SK-N-SH (cell line): ENCODE results near the gene TRIP11. TPM values are rescaled to one million over a fixed set of nuclear protein-coding genes. Genes with fewer than 3 reads are reported as not detected.

ENCODE experiments used
- CTCF ChIA-PET: fragments of 300-600, 350-600 bp; formaldehyde crosslinking; extraction: SDS; loops from one replicate; lab custom pipeline; 2021; lab: Yijun Ruan, JAX
- POLR2A ChIA-PET: fragments of 350-600 bp; sonication (Branson Sonifier 250); formaldehyde crosslinking; extraction: SDS; loops from one replicate; lab custom pipeline; 2020; ENCODE audit warnings: antibody characterized with exemption, inconsistent platforms; lab: Yijun Ruan, JAX
- DNase-seq: peaks from one replicate; pipeline ENCODE4 v3.0.0; 2012
- H2AFZ ChIP-seq: fragments of 200-600 bp; sonication (generic); 2 replicates; pipeline ENCODE4 v1.8.1; 2016; ENCODE audit warnings: antibody characterized with exemption, mild to moderate bottlenecking, low read depth
- H3F3A ChIP-seq: fragments of 200-600 bp; sonication (generic); replicated peaks from 2 replicates; pipeline ENCODE3; 2016; ENCODE audit warnings: antibody characterized with exemption, mild to moderate bottlenecking; ENCODE audit not compliant: insufficient read depth
- H3K27ac ChIP-seq, 2 experiments: fragments of 200-500 bp in 1 of 2; fragments of 200-600 bp in 1 of 2; sonication (Bioruptor generic) in 1 of 2; sonication (generic), shearing (Covaris generic) in 1 of 2; 2 replicates each; pipeline versions ENCODE4 v1.5.1 to v1.6.1; 2014 to 2016; ENCODE audit warnings: low read depth in 2 of 2, inconsistent platforms in 1 of 2, low read length in 1 of 2, mild to moderate bottlenecking in 1 of 2, mixed read lengths in 1 of 2
- H3K27me3 ChIP-seq: fragments of 200-600 bp; sonication (generic), shearing (Covaris generic); 2 replicates; pipeline ENCODE4 v1.6.1; 2016; ENCODE audit warnings: mixed run types; ENCODE audit not compliant: insufficient read depth
- H3K36me3 ChIP-seq, 2 experiments: fragments of 200-500 bp in 1 of 2; fragments of 200-600 bp in 1 of 2; sonication (Bioruptor generic) in 1 of 2; sonication (generic) in 1 of 2; replicated peaks in 1 of 2; 2 replicates each; pipeline versions ENCODE3 to v1.5.1; 2014 to 2016; ENCODE audit warnings: low read length in 1 of 2, mild to moderate bottlenecking in 1 of 2; ENCODE audit not compliant: insufficient read depth in 2 of 2, control insufficient read depth in 1 of 2
- H3K4me1 ChIP-seq, 2 experiments: fragments of 200-500 bp in 1 of 2; fragments of 200-600 bp in 1 of 2; sonication (Bioruptor generic) in 1 of 2; sonication (generic), shearing (Covaris generic) in 1 of 2; 2 replicates each; pipeline versions ENCODE4 v1.5.1 to v1.6.1; 2014 to 2016; ENCODE audit warnings: low read depth in 1 of 2, low read length in 1 of 2, mixed run types in 1 of 2; ENCODE audit not compliant: insufficient read depth in 2 of 2, control insufficient read depth in 1 of 2
- H3K4me2 ChIP-seq: fragments of 200-600 bp; sonication (generic), shearing (Covaris generic); 2 replicates; pipeline ENCODE4 v1.6.1; 2017; ENCODE audit warnings: mixed run types
- H3K4me3 ChIP-seq, 2 experiments: fragments of 200-500 bp in 1 of 2; fragments of 200-600 bp in 1 of 2; sonication (Bioruptor generic) in 1 of 2; sonication (generic), shearing (Covaris generic) in 1 of 2; 2 replicates each; pipeline versions ENCODE4 v1.5.1 to v1.8.1; 2014 to 2016; ENCODE audit warnings: low read depth in 2 of 2, inconsistent platforms in 1 of 2, low read length in 1 of 2, mild to moderate bottlenecking in 1 of 2, mixed read lengths in 1 of 2, moderate library complexity in 1 of 2
- H3K79me2 ChIP-seq: fragments of 200-600 bp; sonication (generic); 2 replicates; pipeline ENCODE4 v1.8.1; 2017; ENCODE audit warnings: mild to moderate bottlenecking; ENCODE audit not compliant: insufficient read depth
- H3K9ac ChIP-seq: fragments of 200-600 bp; sonication (generic); 2 replicates; pipeline ENCODE4 v1.6.1; 2017; ENCODE audit warnings: mixed run types
- H3K9me2 ChIP-seq: fragments of 200-600 bp; sonication (generic); 2 replicates; pipeline ENCODE4 v1.6.1; 2017; ENCODE audit warnings: mixed run types
- H3K9me3 ChIP-seq: fragments of 200-600 bp; sonication (generic); 2 replicates; pipeline ENCODE4 v1.6.1; 2017; ENCODE audit warnings: mixed run types, mild to moderate bottlenecking, moderate library complexity
- H4K20me1 ChIP-seq: fragments of 200-600 bp; sonication (generic); 2 replicates; pipeline ENCODE4 v1.6.1; 2017; ENCODE audit warnings: mild to moderate bottlenecking, mixed run types; ENCODE audit not compliant: insufficient read depth
- CHD2 ChIP-seq: fragments of 150-350 bp; IDR thresholded peaks from 2 replicates; pipeline ENCODE4 v1.6.1; 2018; ENCODE audit warnings: low read length; ENCODE audit not compliant: partially characterized antibody
- CTCF ChIP-seq: fragments of 200-600 bp; sonication (generic); IDR thresholded peaks from 2 replicates; pipeline ENCODE4 v1.6.1; 2017; ENCODE audit warnings: antibody characterized with exemption, mild to moderate bottlenecking, moderate library complexity
- ELF1 ChIP-seq: IDR thresholded peaks from 2 replicates; pipeline ENCODE4 v1.4.0; 2012
- EP300 ChIP-seq, 2 experiments: IDR thresholded peaks; 2 replicates each; pipeline versions ENCODE4 v1.4.0 to v1.6.1; 2012; ENCODE audit warnings: borderline replicate concordance in 1 of 2, low read depth in 1 of 2, low read length in 1 of 2
- FOSL2 ChIP-seq: IDR thresholded peaks from 2 replicates; pipeline ENCODE4 v1.4.0; 2012; ENCODE audit warnings: low read depth, mild to moderate bottlenecking, moderate library complexity, borderline replicate concordance
- FOXJ3 ChIP-seq: sonication (generic); formaldehyde crosslinking; IDR thresholded peaks from 2 replicates; pipeline ENCODE4 v1.5.1; 2020; ENCODE audit warnings: mild to moderate bottlenecking, missing genetic modification reagents
- FOXM1 ChIP-seq: IDR thresholded peaks from 2 replicates; pipeline ENCODE4 v1.4.0; 2012; ENCODE audit warnings: low read depth, mild to moderate bottlenecking
- GABPA ChIP-seq: IDR thresholded peaks from 2 replicates; pipeline ENCODE4 v1.4.0; 2012; ENCODE audit warnings: low read depth, mild to moderate bottlenecking
- IRF3 ChIP-seq: fragments of 150-350 bp; IDR thresholded peaks from 2 replicates; pipeline ENCODE4 v1.6.1; 2016; ENCODE audit warnings: mild to moderate bottlenecking, low read depth, low read length
- JUND ChIP-seq: IDR thresholded peaks from 2 replicates; pipeline ENCODE4 v1.4.0; 2012
- MAX ChIP-seq: IDR thresholded peaks from 2 replicates; pipeline ENCODE4 v1.4.0; 2012; ENCODE audit warnings: low read depth
- MEF2A ChIP-seq: IDR thresholded peaks from 2 replicates; pipeline ENCODE4 v1.4.0; 2012; ENCODE audit warnings: low read depth, borderline replicate concordance
- NFIC ChIP-seq: IDR thresholded peaks from 2 replicates; pipeline ENCODE4 v1.4.0; 2012; ENCODE audit warnings: borderline replicate concordance
- POLR2AphosphoS5 ChIP-seq: IDR thresholded peaks from 2 replicates; pipeline ENCODE4 v1.6.1; 2012; ENCODE audit warnings: low read depth, low read length
- RAD21 ChIP-seq: IDR thresholded peaks from 2 replicates; pipeline ENCODE4 v1.6.1; 2012; ENCODE audit warnings: mild to moderate bottlenecking, low read length
- RCOR1 ChIP-seq: fragments of 150-350 bp; IDR thresholded peaks from 2 replicates; pipeline ENCODE4 v1.6.1; 2017; ENCODE audit warnings: antibody characterized with exemption, low read length
- REST ChIP-seq: IDR thresholded peaks from 2 replicates; pipeline ENCODE4 v1.6.1; 2012; ENCODE audit warnings: mild to moderate bottlenecking, low read depth, low read length, moderate library complexity
- RFX5 ChIP-seq: IDR thresholded peaks from 2 replicates; pipeline ENCODE4 v1.6.1; 2012; ENCODE audit warnings: mild to moderate bottlenecking, improper control_type of control experiment, low read length
- RXRA ChIP-seq: IDR thresholded peaks from 2 replicates; pipeline ENCODE4 v1.4.0; 2012; ENCODE audit warnings: low read depth, mild to moderate bottlenecking, borderline replicate concordance
- SMC3 ChIP-seq: IDR thresholded peaks from 2 replicates; pipeline ENCODE4 v1.6.1; 2012; ENCODE audit warnings: low read depth, low read length, improper control_type of control experiment
- TAF1 ChIP-seq: IDR thresholded peaks from 2 replicates; pipeline ENCODE4 v1.6.1; 2012; ENCODE audit warnings: low read depth, mild to moderate bottlenecking, low read length, moderate library complexity, borderline replicate concordance
- TEAD4 ChIP-seq: IDR thresholded peaks from 2 replicates; pipeline ENCODE4 v1.4.0; 2012; ENCODE audit warnings: mild to moderate bottlenecking, borderline replicate concordance; ENCODE audit not compliant: insufficient read depth
- USF2 ChIP-seq: fragments of 150-350 bp; IDR thresholded peaks from 2 replicates; pipeline ENCODE4 v1.6.1; 2017; ENCODE audit warnings: antibody characterized with exemption, low read length, low read depth, borderline replicate concordance
- YY1 ChIP-seq: IDR thresholded peaks from 2 replicates; pipeline ENCODE4 v1.4.0; 2012; ENCODE audit warnings: low read depth, mild to moderate bottlenecking
- ZBTB33 ChIP-seq: IDR thresholded peaks from 2 replicates; pipeline ENCODE4 v1.4.0; 2012; ENCODE audit warnings: low read depth, borderline replicate concordance
- WGBS: methylation state at CpG from one replicate; pipeline ENCODE4 v1.1.6; 2017; ENCODE audit warnings: low lambda C conversion rate; 5-methylcytosine and 5-hydroxymethylcytosine counted together
- polyA plus RNA-seq, 3 experiments: library from polyadenylated mRNA; depleted of rRNA; stranded (reverse); fragments of >200 nt; gene quantifications; 2 replicates each; pipeline ENCODE4 v1.2.3, GENCODE V29; 2012

The TRIP11 gene
- polyA plus RNA-seq, 1 of the 3 experiments (the other 2 are of a cell fraction), result 4.6 TPM

- Histone ChIP-seq H3F3A (peaks cover 31% of the 10 kb centered on the region), H3K9ac (no peak overlapping the region), H4K20me1 (no peaks in the 10 kb centered on the region), H3K79me2 (no peaks in the 10 kb centered on the region), H3K4me2 (peak overlapping the region; percentile 51; the same call in 1 of the 2 replicates), H3K4me1 (peaks cover 2 to 9% of the 10 kb centered on the region in 2 experiments; a peak in 3 of 4 replicates), H3K27ac (peak overlapping the region; percentile 69 to 75; a peak in 3 of 4 replicates), H3K9me3 (no peaks in the 10 kb centered on the region), H3K36me3 (peaks cover 49 to 56% of the 10 kb centered on the region in 2 experiments), H3K4me3 (no peak overlapping the region), H3K9me2 (no peaks in the 10 kb centered on the region), H2AFZ (no peak overlapping the region), H3K27me3 (no peaks in the 10 kb centered on the region)
- DNase-seq, result peak; percentile 19
- 14% methylated on average over 2 of the region's 2 CpGs for WGBS
- ChIA-PET CTCF (interaction anchor here (0.8 to 1.7 kb wide), 18 partner anchors 9 to 169 kb away, joined by 3 to 11 read pairs (median 4); partner anchors contain the start of gene TRIP11), POLR2A (no interaction called here)
- TF ChIP-seq TAF1, result no peak
- TF ChIP-seq MEF2A, result no peak
- TF ChIP-seq USF2, result no peak
- TF ChIP-seq EP300 (IDR thresholded peaks at IDR 0.05; ENCODE audit: borderline replicate concordance in 1 of 2, low read depth in 1 of 2, low read length in 1 of 2), result peak in 1 of 2 experiments; percentile 54; a peak in 1 of 4 replicates
- TF ChIP-seq CHD2, result no peak
- TF ChIP-seq ELF1, result no peak
- no peak for TF ChIP-seq RXRA
- TF ChIP-seq FOXJ3 (CRISPR knock-in tag), result no peak
- no peak for TF ChIP-seq FOXM1
- peak; percentile 48 for TF ChIP-seq RAD21
- TF ChIP-seq POLR2AphosphoS5, result peak; percentile 19; the same call in 1 of the 2 replicates
- no peak for TF ChIP-seq IRF3
- TF ChIP-seq NFIC, result peak; percentile 68
- no peak for TF ChIP-seq ZBTB33
- peak; percentile 57 for TF ChIP-seq JUND
- TF ChIP-seq RCOR1, result no peak
- TF ChIP-seq FOSL2, result peak; percentile 55; the same call in 1 of the 2 replicates
- 0 out of 2 replicates have a peak, but pooled peaks have one; percentile 54 for TF ChIP-seq TEAD4
- no peak for TF ChIP-seq MAX
- no peak for TF ChIP-seq REST
- peak; percentile 27 for TF ChIP-seq SMC3
- TF ChIP-seq CTCF, result peak; percentile 79
- TF ChIP-seq RFX5, result no peak
- no peak for TF ChIP-seq GABPA
- no peak for TF ChIP-seq YY1
Observed at GRCh38 chr14:91996948-91997371, 42.9 kb downstream of the TRIP11 start.
